Left renal cortex interstitium (tissue), 4 donors: ENCODE results near the gene PEF1. TPM values are rescaled to one million over a fixed set of nuclear protein-coding genes. Genes with fewer than 3 reads are reported as not detected.

ENCODE experiments used
- DNase-seq, 4 donors: peaks; one replicate each; pipeline ENCODE4 v3.0.0-alpha.2; 2013; ENCODE audit warnings: low read depth in 4 of 4, low spot score in 2 of 4, missing footprints in 1 of 4
- polyA plus RNA-seq, 4 donors: library from polyadenylated mRNA; unstranded; fragments of 120-200 nt; gene quantifications; one replicate each; pipeline ENCODE4 v1.2.1, GENCODE V29; 2013; ENCODE audit not compliant: insufficient read length in 4 of 4

Gene PEF1
- polyA plus RNA-seq, 4 donors, result 70.0 to 80.1 (median 79.1) TPM

GRCh38 chr1:31671561-31672201, 27.0 kb upstream of the PEF1 start:
- no peak for DNase-seq

- DNase-seq, result no peak
Observed at GRCh38 chr1:31671147-31671546, 26.5 kb upstream of the PEF1 start.

- DNase-seq, result no peak
Observed at GRCh38 chr1:31670593-31670964, 25.9 kb upstream of the PEF1 start.

- DNase-seq, result peak in 3 of 4 donors; percentile 26 to 49 (median 36)
Observed at GRCh38 chr1:31669786-31670592, 25.3 kb upstream of the PEF1 start.

GRCh38 chr1:31669433-31669785, 24.7 kb upstream of the PEF1 start:
- DNase-seq, result no peak

- DNase-seq, result no peak
Observed at GRCh38 chr1:31668303-31668883, 23.7 kb upstream of the PEF1 start.

GRCh38 chr1:31667065-31667785, 22.5 kb upstream of the PEF1 start:
- no peak for DNase-seq

GRCh38 chr1:31666263-31666963, 21.7 kb upstream of the PEF1 start:
- DNase-seq, result no peak

GRCh38 chr1:31665234-31665878, 20.7 kb upstream of the PEF1 start:
- no peak for DNase-seq

- no peak for DNase-seq
Observed at GRCh38 chr1:31664528-31664927, 19.9 kb upstream of the PEF1 start.

GRCh38 chr1:31663622-31664452, 19.2 kb upstream of the PEF1 start:
- peak in 1 of 4 donors; percentile 46 for DNase-seq

- DNase-seq, result no peak
Observed at GRCh38 chr1:31662463-31662862, 17.8 kb upstream of the PEF1 start.

GRCh38 chr1:31661856-31662255, 17.2 kb upstream of the PEF1 start:
- DNase-seq, result no peak

- no peak for DNase-seq
Observed at GRCh38 chr1:31660871-31661455, 16.3 kb upstream of the PEF1 start.

GRCh38 chr1:31659889-31660288, 15.2 kb upstream of the PEF1 start:
- DNase-seq, result no peak

- DNase-seq, result no peak
Observed at GRCh38 chr1:31658721-31659120, 14.0 kb upstream of the PEF1 start.

- DNase-seq, result no peak
Observed at GRCh38 chr1:31657972-31658510, 13.4 kb upstream of the PEF1 start.

- no peak for DNase-seq
Observed at GRCh38 chr1:31657020-31657804, 12.5 kb upstream of the PEF1 start.
